ENCODE results near the gene ASB13. TPM values are rescaled to one million over a fixed set of nuclear protein-coding genes. Genes with fewer than 3 reads are reported as not detected.

Gene ASB13, protein sequence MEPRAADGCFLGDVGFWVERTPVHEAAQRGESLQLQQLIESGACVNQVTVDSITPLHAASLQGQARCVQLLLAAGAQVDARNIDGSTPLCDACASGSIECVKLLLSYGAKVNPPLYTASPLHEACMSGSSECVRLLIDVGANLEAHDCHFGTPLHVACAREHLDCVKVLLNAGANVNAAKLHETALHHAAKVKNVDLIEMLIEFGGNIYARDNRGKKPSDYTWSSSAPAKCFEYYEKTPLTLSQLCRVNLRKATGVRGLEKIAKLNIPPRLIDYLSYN
- total RNA-seq = 9.0 and 9.5 TPM in 2 replicates

DNA sequence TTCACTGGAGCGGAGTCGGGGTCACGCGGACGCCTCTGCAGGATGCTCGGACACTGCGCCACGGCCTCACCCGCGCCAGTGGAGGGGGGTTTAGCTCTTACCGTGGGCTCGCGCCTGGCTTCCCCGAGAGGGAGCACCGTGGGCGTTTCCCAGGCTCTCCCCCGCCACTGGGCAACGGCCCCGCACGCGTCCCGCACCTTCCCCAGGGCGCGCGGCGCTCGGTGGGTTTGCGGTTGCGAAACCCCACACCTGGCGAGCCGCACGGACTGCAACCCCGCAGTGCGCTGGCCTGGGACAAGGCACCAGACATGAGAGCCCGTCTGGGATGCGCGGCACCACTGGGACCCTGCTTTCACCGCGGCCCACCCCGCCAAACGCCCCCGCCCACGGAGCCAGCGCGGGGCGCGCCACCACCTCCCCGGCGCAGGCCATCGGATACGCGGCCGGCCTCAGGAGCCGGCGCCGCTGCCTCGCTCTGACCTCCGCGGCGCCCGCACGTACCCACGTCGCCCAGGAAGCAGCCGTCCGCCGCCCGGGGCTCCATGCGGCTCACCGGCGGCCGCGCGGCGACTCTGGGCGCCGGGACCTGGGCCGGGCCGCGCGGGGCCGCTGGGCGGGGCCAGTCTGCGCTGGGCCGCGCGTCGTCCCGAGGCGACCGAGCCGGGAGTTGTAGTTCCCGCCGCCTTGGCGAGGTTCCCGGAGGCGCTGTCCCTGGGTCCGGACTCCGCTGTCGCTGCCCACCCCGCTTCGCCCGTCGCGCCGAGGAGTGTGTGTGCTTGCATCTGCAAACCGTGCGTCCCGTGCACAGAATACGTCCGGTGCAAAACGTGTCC lies at the start of gene ASB13:
Gene ASB13, minus strand, starts transcription at position 588 of the 833 bp plus-strand sequence. Its CDS starts 44 bp downstream, at position 544.
- intact Hi-C loops (cut with micrococcal nuclease) = loop anchor here (2.0 kb wide), 1 partner anchor 19 kb away; the partner anchor contains the start of gene TASOR2

DNA sequence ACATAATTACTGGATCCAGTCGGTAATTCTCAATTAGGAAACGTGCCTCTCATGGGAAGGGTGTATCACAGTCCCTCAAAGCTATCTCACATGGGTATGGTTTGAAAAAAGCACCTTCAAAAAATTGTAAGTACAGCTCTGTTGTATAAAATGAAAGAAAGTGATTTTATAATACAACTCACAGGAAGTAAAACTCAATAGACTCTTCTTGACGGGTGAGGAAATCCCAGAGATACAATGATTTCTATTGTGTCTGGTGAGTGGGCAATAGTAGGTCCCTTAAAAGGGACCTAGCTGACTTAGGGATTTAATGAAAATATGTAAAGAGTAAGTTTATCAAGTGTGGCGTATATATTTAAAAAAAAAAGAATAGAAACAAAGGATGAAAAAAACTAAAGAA lies 45.2 kb upstream of the ASB13 start:
- intact Hi-C loops (cut with micrococcal nuclease) = loop anchor here (2.0 to 5.0 kb wide), 2 partner anchors 27 to 56 kb away; partner anchors contain the start of gene TASOR2

DNA sequence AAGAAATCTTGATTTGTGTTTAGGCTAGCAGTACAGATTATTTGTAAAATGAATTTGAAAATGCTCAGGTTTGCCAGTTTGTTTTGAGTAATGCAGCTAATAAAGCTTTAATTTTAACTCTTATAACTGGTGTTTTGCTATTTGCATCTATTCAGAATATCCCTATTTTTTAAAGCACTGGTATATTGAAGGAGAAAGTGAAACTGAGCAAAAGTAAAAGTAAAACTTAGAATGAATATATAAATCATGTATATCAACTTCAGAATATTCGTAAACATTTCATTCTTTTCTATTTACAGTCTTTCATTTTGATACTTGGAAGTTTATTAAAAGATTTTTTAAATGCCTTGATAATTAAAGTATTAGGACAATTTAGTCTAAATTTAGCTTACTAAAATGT lies 44.5 kb upstream of the ASB13 start:
- intact Hi-C loops (cut with micrococcal nuclease) = loop anchor here (2.0 to 5.0 kb wide), 2 partner anchors 26 to 56 kb away; partner anchors contain the start of gene TASOR2

DNA sequence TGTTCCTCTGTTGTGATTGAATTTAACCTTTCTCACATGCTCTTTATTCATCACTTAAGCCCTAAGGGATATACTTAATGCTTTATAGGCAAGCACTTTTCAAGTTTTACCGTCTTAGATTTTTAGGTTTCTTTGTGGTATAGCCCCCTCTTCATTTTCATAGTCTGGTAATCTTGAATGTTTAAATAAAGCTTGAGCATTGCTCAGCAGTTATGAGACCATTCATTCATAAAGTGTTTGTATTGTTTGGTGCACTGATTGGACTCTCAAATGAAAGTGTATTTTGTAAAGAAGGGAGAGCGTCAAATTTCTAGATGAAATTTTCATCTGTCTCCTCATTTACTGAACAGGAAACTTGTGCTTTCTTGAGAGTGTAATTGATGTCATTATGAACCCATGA lies 43.5 kb upstream of the ASB13 start:
- intact Hi-C loops (cut with micrococcal nuclease) = loop anchor here (2.0 to 5.0 kb wide), 2 partner anchors 25 to 57 kb away; partner anchors contain the start of gene TASOR2

DNA sequence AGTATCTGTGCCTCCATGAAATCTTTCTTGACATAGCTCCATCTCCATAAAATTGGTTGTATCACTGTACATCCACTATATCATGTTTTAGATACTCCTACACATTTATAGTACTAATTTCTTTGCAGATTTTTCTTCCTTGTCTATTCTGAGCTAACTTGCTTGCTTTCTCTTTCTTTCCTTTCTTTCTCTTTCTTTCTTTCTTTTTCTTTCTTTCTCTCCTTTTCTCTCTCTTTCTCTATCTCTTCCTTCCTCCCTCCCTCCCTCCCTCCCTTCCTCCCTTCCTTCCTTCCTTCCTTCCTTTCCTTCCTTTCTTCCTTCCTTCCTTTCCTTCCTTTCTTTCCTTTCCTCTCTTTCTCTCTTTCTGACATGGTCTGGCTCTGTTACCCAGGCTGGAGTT lies 42.0 kb upstream of the ASB13 start:
- intact Hi-C loops (cut with micrococcal nuclease) = no loop called here

DNA sequence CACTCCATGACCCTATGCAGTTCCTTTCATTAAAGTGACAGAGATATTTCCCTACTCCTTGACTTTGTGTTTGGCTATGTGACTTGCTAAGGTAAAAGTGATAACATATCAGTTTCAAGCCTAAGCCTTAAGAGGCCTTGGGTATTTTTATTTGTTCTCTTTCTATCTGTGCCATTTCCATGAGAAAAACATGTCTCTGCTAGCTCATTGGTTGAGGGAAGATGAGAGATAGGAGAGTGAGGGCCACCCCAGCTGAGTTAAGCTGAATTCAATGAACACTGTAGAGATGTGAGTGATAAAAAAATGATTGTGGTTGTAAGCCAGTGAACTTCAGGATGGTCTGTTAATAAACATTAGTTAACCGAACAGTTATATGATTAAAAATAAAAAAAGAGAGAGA lies 31.7 kb upstream of the ASB13 start:
- intact Hi-C loops (cut with micrococcal nuclease) = no loop called here

DNA sequence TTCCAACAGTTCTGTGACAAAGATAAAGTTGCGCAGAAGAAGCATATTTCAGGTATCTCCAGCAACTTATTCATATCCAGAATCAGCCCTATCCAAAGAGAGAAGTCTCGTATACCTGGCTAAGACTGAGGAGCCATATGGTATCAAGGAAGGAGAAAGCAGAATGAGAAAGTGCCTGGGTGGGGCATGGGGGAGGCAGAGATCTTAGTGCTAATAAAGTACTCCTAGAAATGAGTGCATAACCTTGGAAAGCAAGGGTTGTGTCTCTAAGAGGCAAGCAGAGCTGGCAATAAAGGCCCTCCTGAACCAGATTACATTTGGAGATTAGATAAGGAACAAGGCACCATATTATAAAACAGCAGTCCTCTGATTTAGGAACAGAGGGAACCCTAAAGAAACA lies 30.9 kb upstream of the ASB13 start:
- intact Hi-C loops (cut with micrococcal nuclease) = no loop called here

DNA sequence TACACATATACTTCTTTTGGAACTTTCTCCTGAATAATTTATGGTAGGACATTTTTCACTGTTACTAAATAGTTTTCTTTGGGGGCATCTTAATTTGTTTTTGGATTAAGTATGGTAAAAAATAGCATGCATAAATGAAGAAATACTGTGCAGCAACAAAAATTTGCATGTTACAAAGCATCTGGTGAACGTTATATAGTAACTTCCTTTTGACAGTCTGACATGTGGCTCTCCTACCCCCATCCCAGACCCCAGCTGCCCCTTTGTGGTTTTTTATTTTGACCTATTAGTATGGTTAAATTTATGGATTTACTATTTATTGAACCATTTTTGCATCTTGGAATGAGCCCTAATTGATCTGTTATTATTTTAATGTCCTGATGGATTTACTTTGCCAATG lies 28.2 kb upstream of the ASB13 start:
- intact Hi-C loops (cut with micrococcal nuclease) = no loop called here

DNA sequence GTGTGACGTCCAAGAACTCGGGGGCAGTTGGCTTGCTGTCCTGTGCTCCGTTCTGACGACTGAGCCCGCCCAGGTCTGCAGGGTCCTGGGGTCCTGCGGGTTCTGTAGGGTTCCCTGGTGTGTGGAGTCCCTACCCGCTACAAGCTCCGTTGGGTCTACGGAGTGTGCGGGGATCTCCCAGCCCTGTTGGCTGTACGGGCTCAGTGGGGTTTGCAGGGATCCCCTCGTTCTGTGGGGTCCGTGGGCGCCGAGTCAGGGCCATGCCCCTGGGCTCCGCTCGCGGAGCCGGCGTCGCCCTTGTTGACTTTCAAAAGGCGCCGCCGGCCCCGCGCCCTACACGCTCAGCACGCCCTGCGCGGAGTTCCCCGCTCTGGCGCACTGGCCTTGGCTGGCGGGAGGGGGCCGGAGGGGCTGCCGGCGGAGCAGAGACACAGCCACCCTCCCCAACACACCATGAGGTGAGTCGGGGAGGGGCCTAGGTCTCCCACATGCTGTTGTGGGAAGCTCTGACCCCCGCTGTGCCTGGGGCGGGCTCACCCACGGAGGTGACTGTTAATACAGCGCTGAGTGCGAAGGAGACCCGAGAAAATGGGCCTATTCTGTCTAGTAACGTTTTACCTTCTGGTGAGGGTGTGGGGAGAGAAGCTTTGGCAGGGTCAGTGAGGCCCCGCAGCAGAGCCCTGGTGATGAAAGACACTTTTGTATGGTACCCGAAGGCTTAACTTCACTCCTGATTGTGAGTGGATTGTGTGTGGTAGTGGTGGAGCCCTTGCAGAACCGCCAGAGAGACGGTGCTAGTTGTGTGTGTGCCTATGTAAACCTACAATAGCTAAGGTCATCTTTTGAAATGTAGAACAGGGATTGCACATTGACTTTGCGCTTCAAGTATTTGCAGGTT lies 26.3 kb upstream of the ASB13 start:
- intact Hi-C loops (cut with micrococcal nuclease) = no loop called here

DNA sequence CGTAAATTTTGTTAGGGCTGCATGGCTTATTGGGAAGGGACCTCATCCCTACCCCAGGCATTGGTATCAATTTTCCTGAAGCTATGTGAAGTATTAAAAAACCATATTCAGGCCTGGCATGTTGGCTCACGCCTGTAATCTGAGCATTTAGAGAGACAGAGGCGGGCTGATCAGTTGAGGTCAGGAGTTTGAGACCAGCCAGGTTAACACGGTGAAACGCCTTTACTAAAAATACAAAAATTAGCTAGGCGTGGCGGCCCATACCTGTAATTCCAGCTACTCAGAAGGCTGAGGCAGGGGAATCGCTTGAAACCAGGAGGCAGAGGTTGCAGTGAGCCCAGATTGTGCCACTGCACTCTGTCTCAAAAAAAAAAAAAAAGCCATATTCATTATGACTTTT lies 25.4 kb upstream of the ASB13 start:
- intact Hi-C loops (cut with micrococcal nuclease) = no loop called here

DNA sequence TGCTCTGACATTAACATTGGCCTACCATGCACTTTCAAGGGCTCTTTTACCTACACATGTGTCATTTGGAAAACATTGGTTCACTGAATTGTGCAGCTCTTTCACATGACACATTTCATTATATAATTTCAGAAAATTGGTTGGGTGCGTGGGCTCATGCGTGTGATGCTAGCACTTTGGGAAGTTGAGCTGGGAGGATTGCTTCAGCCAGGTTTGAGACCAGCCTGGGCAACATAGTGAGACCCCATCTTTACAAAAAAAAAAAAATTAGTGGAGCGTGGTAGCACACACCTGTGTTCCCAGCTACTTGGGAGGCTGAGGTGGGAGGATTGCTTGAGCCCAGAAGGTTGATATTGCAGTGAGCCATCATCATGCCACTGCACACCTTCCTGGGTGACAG lies 22.2 kb upstream of the ASB13 start:
- intact Hi-C loops (cut with micrococcal nuclease) = loop anchor here (5.0 kb wide), 2 partner anchors 44 to 399 kb away; partner anchors contain the start of gene RBM17

DNA sequence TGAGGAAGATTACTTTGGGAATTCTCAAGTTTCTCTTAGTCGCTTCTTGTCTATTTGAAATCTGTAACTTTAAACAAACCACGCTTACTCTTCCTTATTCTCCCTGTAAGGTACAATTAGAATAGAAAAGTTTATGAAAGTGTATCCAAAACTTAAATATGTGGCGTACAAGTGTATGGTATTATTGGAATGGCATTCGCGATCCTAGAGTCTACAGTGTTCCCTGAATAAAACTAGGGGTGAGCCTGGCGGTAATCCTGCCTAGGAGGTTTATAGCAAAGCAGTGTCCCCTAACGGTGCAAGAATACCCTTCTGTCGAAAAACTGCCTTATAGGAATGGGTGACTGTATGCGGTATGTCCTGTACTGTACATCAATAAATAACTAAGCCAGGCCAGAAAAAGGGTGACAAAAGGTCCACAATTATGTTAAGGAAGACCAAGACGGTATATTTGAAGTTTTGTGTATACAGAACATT lies 19.4 kb upstream of the ASB13 start:
- intact Hi-C loops (cut with micrococcal nuclease) = loop anchor here (2.0 to 5.0 kb wide), 6 partner anchors 19 to 401 kb away; partner anchors contain the start of genes ANKRD16, ASB13, IL15RA and RBM17

DNA sequence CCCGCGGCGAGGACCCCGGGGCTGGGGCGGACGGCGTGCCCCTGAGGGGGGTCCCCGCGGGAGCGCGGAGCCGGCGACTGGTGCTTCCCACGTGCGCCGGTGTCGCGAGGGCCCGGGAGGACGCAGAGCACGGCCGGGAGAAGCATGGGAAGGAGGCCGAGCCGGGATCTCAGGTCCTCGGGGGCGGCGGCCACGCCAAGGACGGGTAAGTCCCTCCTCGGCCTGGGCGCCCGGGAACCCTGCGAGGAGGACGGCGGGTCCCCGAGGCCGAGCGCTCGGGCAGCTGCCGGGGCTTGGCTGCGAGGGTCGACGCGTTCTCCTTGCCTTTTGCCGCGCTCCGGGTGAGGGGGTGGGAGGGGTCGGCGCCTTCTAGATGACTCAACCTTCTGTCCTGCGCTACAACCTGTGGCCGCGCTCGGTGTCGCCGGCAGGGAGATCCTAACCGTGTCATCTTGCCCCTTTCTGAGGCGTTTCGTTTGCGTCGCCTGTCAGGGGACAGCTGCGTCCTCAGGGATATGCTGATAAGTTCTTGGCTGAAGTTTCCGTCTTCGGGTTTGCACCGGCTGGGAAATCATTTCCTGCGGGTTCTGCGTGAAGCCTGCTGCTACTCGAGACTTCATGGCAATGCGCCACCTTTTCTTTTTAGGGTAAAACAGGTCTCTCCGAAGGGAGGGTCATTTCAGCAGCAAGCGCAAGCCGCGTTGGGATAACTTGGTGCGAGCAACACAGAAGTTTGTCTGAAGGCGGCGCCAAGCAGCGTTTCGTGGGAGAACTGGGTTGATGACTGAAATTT lies 18.8 kb upstream of the ASB13 start:
- intact Hi-C loops (cut with micrococcal nuclease) = loop anchor here (1.0 to 5.0 kb wide), 9 partner anchors 18 to 402 kb away; partner anchors contain the start of genes ANKRD16, ASB13, GDI2 and IL15RA

DNA sequence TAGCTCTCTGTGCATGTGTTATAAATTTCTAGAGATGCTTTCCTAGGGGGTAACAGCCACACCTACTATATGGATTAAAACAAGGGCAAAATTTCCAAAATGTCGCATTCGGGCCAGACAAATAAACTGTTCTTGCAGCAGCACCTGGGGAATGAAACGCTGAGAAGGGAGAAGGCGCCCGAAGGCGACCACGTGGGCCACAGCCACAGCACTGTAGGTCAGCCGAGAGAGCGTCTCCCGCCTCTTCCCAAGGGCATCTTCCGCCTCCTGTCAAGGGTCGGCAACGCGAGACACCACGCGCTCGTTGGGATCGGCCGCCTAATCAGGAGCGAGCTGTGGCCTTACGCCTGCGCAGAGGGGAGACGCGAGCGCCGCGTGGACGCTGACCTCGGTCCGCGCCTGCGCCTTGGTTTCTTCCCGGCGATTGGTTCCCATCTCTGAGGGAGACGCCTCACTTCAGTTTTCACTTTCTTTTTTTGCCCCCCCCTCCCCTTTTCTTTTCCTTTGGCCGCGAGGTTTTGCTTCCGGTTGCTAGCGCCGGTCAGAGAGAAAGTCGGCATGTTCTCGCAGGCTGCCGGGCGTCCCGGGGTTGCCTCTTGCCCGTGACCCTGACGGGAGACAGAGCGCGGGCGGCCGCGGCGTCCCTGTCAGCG lies 18.0 kb upstream of the ASB13 start, which contains the start of gene TASOR2:
Gene TASOR2, plus strand, starts transcription at position 521 of the 653 bp plus-strand sequence. CDS start 35,805 bp downstream, outside the sequence.
- intact Hi-C loops (cut with micrococcal nuclease) = loop anchor here (1.0 to 5.0 kb wide), 7 partner anchors 18 to 292 kb away; partner anchors contain the start of genes ANKRD16, ASB13, GDI2 and IL15RA

DNA sequence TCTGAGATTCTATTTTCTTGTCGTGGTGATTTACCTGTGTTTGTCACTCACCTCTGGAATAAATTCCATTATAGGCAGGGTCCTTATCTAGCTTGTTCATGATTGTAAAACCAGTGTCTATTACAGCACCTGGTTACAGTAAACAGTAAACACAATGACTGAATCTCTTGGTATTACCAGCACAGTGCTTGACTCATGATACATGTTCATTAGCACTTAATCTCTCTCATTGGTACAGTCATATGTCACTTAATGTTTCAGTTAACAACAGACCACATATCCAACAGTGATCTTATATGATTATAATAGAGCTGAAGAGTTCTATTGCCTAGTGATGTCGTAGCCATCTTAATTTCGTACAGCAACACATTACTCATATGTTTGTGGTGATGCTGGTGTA lies 16.7 kb upstream of the ASB13 start:
- intact Hi-C loops (cut with micrococcal nuclease) = loop anchor here (5.0 kb wide), 2 partner anchors 189 to 236 kb away; no protein-coding TSS in a partner anchor

DNA sequence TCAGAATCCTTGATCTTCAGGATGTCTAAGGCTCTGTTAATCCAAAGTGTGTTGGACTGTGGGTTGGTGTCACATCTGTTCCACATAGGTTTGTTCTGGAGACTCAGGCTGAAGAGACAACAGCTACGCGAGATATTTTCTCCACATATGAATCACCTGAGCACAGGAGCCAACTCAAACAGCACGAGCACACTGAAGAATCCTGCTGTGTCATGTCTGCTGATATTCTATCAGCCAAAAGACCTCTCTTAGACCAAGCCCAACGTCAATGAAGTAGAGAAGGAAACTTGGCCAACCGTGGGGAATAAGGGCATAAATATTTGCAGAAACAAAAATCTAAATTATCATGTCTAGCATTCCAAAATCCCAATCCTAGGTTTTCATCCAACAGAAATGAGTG lies 15.5 kb upstream of the ASB13 start:
- intact Hi-C loops (cut with micrococcal nuclease) = loop anchor here (5.0 kb wide), 2 partner anchors 190 to 235 kb away; no protein-coding TSS in a partner anchor

DNA sequence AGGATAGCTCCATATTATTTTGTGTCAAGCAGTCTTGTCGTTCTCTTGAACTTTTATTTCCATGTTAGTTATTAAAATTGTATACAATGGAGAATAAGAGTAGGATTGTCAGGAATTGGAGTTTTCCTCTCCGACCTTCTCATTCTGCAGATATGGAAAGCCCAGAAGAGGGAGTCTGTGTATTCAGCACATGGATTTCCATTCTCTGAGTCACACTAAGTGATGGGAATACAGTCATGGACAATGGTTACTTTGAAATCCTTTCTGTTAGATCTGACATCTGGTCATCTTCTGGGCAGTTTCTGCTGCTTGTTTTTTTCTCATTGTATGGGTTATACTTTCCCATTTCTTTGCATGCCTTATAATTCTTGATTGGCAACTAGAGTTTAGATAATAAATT lies 13.2 kb upstream of the ASB13 start:
- intact Hi-C loops (cut with micrococcal nuclease) = loop anchor here (5.0 kb wide), 2 partner anchors 193 to 232 kb away; no protein-coding TSS in a partner anchor

DNA sequence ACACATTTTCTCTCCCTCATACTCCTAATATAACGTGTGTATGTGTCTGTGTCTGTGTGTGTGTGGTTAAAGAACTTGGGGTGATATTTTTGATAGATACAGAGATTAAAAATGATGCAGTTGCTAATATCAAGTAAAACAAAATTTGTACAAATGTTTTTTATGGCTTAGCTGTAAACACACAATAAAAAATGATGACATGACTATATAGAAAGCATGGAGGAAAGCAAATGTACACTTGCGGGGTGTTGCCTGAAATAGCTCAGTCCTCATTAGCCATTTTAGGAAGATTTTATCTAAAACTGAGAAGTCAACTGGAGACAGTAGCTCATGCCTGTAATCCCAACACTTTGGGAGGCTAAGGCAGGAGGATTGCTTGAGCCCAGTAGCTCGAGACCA lies 12.6 kb upstream of the ASB13 start:
- intact Hi-C loops (cut with micrococcal nuclease) = no loop called here

All from T-helper 2 cell treated with Interferon-gamma antibody and Interleukin-4, amounts not matched to agents 100 ng/mL and 5 ng/mL, for 36 hours (primary cell).